Stimulated activated CD8-positive, alpha-beta memory T cell treated with anti-CD3 and anti-CD28 coated beads, Interleukin-12 subunit alpha, Interleukin-12 subunit beta, amount 100 ng/mL, for 24 hours (primary cell): ENCODE measurements around the gene PPP1R13L.
"Not testable (repeated sequence)": the region's sequence is repeated elsewhere in the genome, so short reads cannot be mapped to it uniquely, and the experiment has no call there.

Experiments used
- DNase-seq: peaks from one replicate; pipeline ENCODE4 v3.0.0-alpha.2; 2020; ENCODE audit errors: extremely low read depth

PPP1R13L gene

GRCh38 chr19:45432543-45432942 lies 27.7 kb upstream of the PPP1R13L start:
- DNase-seq, result not testable (repeated sequence)

GRCh38 chr19:45431008-45431407 lies 26.1 kb upstream of the PPP1R13L start:
- DNase-seq, result not testable (repeated sequence)

DNA sequence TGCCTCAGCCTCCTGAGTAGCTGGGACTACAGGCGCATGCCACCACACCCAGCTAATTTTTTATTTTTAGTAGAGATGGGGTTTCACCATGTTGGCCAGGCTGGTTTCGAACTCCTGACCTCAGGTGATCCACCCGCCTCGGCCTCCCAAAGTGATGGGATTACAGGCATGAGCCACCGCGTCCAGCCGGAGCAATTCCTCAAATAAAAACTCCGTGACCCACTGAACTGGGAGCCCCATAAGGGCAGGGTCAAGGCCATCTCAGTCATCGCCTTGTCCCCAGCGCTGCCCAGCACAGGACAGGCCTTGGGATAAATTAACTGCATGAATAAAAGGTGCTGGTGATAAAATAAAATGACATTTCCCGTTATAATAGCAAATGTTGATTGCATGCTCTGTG lies 25.0 kb upstream of the PPP1R13L start:
- not testable (repeated sequence) for DNase-seq

DNA sequence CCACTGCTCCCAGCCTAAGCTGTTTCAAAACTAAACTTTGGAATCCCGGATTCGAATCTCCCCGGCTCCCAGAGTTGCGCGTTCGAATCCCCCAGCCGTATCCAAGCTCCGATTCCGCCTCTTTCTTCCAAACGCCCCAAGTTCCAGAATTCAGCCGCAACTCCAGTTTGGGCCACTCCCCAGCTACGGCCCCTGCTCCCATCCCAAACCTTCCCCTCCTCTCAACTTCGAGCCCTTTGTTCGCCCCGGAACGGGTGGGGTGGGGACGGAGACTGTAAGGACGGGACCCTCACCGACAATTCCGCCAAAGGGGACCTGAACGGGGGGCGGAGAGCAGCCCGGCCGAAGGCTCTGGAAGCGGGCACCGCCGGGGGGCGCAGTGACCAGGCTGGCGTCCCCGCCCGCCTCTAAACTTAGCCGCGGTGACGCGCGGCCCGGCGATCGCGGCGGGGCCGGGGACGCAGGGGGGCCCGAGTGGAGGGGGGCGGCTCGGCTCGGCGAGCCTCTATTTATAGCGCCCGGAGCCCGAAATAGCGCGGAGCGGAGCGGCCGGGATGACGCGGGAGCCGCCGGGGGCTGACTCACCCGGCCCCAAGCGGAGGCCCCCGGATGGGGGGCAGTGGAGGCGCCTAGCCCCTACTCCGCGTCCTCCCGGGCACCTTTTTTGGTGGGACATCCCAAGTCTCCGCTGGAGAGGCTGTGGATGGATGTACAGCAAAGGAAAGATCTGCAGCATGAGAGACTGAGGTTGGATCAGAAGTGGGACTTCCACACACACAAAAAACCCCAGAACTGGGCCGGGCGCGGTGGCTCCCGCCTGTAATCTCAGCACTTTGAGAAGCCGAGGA lies 23.7 kb upstream of the PPP1R13L start:
- DNase-seq, result no peak

- DNase-seq, result no peak
These were observed 19.6 kb upstream of the PPP1R13L start for GRCh38 chr19:45424191-45425058.

GRCh38 chr19:45423589-45424190 lies 18.8 kb upstream of the PPP1R13L start, which contains the start of gene ERCC1:
Gene ERCC1 (minus strand): TSS chr19:45423917. CDS start chr19:45423374, 543 bp downstream.
- DNase-seq, result no peak

DNA sequence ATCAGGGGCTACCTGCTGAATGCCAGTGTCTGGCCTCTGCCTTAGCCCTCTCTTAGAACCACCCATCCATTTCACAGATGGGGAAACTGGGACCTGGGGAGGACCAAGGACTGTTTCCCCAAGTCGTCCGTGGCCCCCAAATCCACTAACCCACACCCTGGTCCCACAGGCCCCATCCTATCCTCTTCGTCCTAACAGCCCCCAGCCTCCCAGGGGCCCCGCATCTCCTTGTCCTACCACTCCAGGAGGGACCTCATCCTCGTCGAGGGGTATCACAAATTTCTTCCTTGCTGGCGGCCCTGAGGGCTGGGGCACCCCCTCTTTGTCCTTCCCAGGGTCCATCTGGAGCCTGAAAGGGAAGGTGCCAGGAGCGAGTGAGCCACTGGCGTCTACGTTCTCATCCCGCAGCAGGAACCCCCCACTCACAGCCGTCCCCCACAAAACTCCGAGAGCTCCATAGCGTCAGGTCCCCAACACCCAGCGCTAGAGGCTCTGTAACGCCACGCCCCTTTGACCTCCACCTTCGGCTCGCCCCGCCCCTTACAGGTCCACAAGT lies 18.2 kb upstream of the PPP1R13L start:
- DNase-seq, result peak; percentile 69

DNA sequence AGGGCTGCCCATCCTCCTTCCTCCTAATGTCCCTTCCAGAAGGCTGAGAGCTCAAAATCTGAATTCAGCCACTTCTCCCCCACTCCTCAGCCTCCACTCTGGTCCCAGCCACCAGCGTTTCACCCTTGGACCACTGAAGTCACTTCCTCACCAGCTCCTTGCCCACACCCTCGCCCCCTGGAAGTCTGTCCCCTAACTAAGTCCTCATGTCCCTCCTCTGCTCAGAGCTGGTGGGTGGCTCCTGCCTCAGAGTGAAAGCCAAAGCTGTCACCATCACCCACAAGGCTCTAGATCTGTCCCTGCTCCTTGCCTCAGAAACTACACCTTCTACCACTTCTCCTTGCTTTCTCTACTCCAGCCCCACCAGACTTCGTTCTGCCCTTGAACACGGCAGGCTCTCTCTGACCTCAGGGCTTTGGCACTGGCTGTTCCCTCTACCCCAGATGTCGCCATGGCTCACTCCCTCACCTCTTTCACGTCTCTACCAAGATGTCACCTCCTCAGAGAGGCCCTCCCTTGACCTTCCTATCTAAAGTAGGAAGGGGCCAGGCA lies 17.2 kb upstream of the PPP1R13L start:
- DNase-seq, result no peak

DNA sequence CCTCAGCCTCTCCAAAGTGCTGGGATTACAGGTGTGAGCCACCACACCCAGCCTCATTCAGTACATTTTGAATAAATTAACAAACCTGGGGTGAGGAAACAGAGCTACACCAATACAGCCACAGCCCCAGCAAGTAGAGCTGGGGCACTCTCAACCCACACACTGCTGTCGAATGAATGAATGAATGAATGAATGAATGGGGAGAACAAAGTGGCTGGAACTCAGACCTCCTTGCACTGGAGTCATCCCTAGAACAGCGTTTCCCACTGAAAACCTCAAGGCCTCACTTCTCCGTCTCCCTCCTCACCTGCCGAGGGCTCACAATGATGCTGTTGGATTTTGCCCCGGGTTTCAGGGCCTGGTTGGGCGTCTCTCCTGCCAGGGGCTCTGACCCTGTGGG lies 16.0 kb upstream of the PPP1R13L start:
- no peak for DNase-seq

- DNase-seq, result no peak
These were observed 15.5 kb upstream of the PPP1R13L start for GRCh38 chr19:45420356-45420755.

GRCh38 chr19:45419895-45420294 lies 15.0 kb upstream of the PPP1R13L start:
- no peak for DNase-seq

DNA sequence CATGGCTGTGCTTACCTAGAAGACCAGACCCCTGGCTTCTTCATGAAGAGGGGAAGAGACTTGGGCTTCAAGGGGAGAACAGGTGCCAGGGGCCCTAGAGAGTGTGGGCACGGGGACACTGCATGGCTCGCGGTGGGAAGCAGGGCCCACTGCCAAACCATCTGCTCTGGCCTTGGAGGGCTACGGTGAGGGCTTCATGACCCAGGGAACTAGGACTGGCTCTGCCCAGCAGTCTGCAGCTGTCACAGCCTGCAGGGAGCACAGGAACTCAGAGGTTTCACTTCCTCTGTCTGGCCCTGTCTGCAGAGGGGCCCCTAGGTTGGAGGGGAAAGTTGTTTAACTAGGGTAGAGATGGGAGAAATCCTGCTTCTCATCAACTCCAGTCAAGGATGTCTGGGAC lies 14.5 kb upstream of the PPP1R13L start:
- DNase-seq, result no peak

GRCh38 chr19:45418802-45419201 lies 13.9 kb upstream of the PPP1R13L start:
- no peak for DNase-seq

DNA sequence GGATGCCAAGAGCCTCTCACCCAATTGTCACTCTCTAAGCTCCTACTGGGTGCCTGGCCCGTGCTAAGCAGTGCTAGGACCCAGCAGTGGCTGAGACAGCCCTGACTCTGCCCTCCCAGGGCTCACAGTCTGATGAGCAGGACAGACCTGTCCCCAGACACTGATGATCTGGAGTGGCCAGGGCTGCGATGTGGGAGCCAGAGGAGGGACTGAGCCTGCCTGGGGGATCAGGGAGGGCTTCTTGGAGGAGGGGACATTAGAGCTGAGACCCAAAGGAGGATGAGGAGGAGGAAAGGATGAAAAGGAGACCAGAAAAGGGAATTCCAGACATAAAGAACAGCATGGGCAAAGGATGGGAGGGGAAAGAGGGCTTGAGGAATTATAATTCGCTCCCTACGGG lies 12.3 kb upstream of the PPP1R13L start:
- no peak for DNase-seq

DNA sequence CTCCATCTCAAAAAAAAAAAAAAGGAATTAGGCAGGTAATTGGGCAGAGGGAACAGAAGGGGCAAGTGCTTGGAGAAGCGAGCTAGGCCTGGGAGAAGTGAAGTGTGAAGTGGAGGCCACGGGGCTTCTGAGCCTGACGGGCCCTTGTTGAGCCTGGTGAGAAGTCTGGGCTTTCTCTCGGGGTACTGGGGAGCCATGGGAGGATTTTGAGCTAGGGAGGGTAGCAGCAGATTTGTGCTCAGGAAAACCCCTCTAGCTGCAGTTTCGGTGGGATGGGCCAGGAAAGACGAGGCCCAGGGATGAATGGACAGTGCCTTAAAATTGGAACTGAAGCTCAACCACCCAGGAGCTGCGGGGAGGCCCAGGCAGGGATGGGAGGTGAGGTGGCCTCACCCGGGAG lies 9.6 kb upstream of the PPP1R13L start:
- DNase-seq, result no peak

DNA sequence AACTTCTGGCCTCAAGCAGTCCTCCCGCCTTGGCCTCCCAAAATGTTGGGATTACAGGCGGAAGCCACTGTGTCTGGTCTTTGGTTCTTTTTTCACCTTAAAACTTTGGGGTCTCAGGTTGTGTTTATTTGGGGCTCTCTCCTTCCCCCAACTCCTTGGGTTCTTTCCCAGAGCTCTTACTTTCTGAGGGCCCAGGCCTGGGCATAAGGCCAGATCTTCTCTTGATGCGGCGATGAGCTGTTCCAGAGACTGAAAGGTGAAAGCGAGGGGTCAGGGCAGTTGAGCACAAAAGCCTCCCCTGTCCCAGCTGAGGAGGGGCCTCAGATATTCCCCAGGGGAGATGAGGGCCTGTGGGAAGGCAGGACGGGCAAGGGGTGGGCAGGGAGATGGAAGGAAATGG lies 8.6 kb upstream of the PPP1R13L start:
- no peak for DNase-seq

GRCh38 chr19:45410330-45410729 lies 5.5 kb upstream of the PPP1R13L start:
- DNase-seq, result not testable (repeated sequence)

GRCh38 chr19:45409557-45409920 lies 4.7 kb upstream of the PPP1R13L start:
- no peak for DNase-seq

DNA sequence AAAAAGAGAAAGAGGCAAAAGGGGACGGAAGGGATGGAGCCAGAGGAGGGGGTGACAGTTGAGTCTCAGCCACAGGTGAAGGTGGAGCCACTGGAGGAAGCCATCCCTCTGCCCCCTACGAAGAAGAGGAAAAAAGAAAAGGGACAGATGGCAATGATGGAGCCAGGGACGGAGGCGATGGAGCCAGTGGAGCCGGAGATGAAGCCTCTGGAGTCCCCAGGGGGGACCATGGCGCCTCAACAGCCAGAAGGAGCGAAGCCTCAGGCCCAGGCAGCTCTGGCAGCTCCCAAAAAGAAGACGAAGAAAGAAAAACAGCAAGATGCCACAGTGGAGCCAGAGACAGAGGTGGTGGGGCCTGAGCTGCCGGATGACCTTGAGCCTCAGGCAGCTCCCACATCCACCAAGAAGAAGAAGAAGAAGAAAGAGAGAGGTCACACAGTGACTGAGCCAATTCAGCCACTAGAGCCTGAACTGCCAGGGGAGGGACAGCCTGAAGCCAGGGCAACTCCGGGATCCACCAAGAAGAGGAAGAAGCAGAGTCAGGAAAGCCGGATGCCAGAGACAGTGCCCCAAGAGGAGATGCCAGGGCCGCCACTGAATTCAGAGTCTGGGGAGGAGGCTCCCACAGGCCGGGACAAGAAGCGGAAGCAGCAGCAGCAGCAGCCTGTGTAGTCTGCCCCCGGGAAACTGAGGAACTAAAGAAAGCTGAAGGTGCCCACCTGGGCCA lies 4.1 kb upstream of the PPP1R13L start:
- no peak for DNase-seq

DNA sequence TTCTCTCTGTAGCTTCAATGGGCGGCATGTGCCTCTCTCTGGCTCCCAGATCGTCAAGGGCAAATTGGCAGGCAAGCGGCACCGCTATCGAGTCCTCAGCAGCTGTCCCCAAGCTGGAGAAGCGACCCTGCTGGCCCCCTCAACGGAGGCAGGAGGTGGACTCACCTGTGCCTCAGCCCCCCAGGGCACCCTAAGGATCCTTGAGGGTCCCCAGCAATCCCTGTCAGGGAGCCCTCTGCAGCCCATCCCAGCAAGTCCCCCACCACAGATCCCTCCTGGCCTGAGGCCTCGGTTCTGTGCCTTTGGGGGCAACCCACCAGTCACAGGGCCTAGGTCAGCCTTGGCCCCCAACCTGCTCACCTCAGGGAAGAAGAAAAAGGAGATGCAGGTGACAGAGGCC lies 3.3 kb upstream of the PPP1R13L start:
- DNase-seq, result no peak

DNA sequence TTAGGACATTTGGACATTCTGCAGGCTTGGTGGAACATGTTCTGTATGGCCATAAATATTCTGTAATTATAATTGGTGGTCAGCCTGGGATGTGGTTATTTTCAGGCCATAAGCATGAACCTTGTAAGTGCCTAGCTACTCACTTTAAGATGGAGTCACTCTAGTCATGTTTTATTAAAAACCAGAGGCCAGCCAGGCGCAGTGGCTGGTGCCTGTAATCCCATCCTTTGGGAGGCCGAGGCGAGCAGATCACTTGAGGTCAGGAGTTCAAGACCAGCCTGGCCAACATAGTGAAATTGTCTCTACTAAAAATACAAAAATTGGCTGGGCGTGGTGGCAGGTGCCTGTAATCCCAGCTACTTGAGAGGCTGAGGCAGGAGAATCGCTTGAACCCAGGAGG lies 2.7 kb upstream of the PPP1R13L start:
- DNase-seq, result not testable (repeated sequence)
